K562 (cell line): ENCODE data around the gene PEX10. TPM values are rescaled to one million over a fixed set of nuclear protein-coding genes. Genes with fewer than 3 reads are reported as not detected.
A peak's percentile ranks its signal among the peaks of the same experiment; 100 is the strongest.

Experiments used
- EP400 ChIP-seq: fragments of 450-650 bp; IDR thresholded peaks from 2 replicates; pipeline ENCODE4 v1.6.1; 2017; ENCODE audit warnings: antibody characterized with exemption, mild to moderate bottlenecking, moderate library complexity
- ETV5 ChIP-seq: sonication (generic); formaldehyde crosslinking; IDR thresholded peaks from 2 replicates; pipeline ENCODE4 v1.4.0; 2020; ENCODE audit warnings: low read depth, mild to moderate bottlenecking, missing genetic modification reagents
- GATAD2A ChIP-seq: fragments of 450-650 bp; IDR thresholded peaks from 2 replicates; pipeline ENCODE4 v1.6.1; 2017
- HCFC1 ChIP-seq: IDR thresholded peaks from 2 replicates; pipeline ENCODE4 v1.6.1; 2012; ENCODE audit warnings: low read depth, low read length, improper control_type of control experiment
- MBD2 ChIP-seq: sonication (generic); IDR thresholded peaks from 2 replicates; pipeline ENCODE4 v1.6.1; 2016; ENCODE audit warnings: low read depth, borderline replicate concordance
- NFATC3 ChIP-seq: fragments of 450-650 bp; IDR thresholded peaks from 2 replicates; pipeline ENCODE4 v1.6.1; 2017; ENCODE audit warnings: mild to moderate bottlenecking
- NR1H2 ChIP-seq: sonication (generic); formaldehyde crosslinking; IDR thresholded peaks from 2 replicates; pipeline ENCODE4 v1.4.0; 2020; ENCODE audit warnings: mild to moderate bottlenecking, missing genetic modification reagents
- PCBP2 ChIP-seq: fragments of 200-400 bp; formaldehyde crosslinking; IDR thresholded peaks from 2 replicates; pipeline ENCODE4 v1.6.1; 2018; ENCODE audit warnings: low read length, low read depth, mild to moderate bottlenecking, moderate library complexity; ENCODE audit not compliant: poor library complexity, severe bottlenecking
- SRSF9 ChIP-seq: fragments of 200-400 bp; formaldehyde crosslinking; IDR thresholded peaks from 2 replicates; pipeline ENCODE4 v1.6.1; 2017; ENCODE audit warnings: low read depth, low read length, borderline replicate concordance
- STAG1 ChIP-seq: sonication (generic); formaldehyde crosslinking; IDR thresholded peaks from 2 replicates; pipeline ENCODE4 v1.5.0; 2020; ENCODE audit warnings: missing genetic modification reagents, borderline replicate concordance
- YBX1 ChIP-seq: fragments of 450-650 bp; IDR thresholded peaks from 2 replicates; pipeline ENCODE4 v1.7.1; 2016; ENCODE audit warnings: mild to moderate bottlenecking
- ZNF24 ChIP-seq: fragments of 450-650 bp; IDR thresholded peaks from 2 replicates; pipeline ENCODE4 v1.6.1; 2016
- ZNF780A ChIP-seq: fragments of 250-450 bp; sonication (Bioruptor Pico); IDR thresholded peaks from 2 replicates; pipeline ENCODE4 v1.5.0; 2021; ENCODE audit warnings: mild to moderate bottlenecking
- polyA plus RNA-seq, 8 experiments: library from polyadenylated mRNA; depleted of rRNA in 4 of 8; stranded (reverse) in 5 of 8; unstranded in 3 of 8; fragments of >200 nt; fragmentation: Nextera tagmentation in 2 of 8; fragmentation: Illumina TruSeq in 1 of 8; extraction: Ambion mirVana in 2 of 8; extraction: Trizol in 1 of 8; gene quantifications; 2 replicates each; pipeline versions ENCODE4 v1.2.1 to v1.2.3, GENCODE V29; 2011 to 2014; ENCODE audit warnings: inconsistent platforms in 1 of 8, missing spikeins in 1 of 8
- total RNA-seq, 7 experiments: library from RNA; depleted of rRNA in 6 of 7; stranded (reverse); fragments of >200 nt in 6 of 7; fragmentation: Illumina TruSeq in 2 of 7; extraction: Trizol in 2 of 7; gene quantifications; 2 replicates each; pipeline versions ENCODE4 v1.2.1 to v1.2.3, GENCODE V29; 2011 to 2021; ENCODE audit warnings: low replicate concordance in 1 of 7
- TF ChIP-seq, protein P1 (sequence below), 2 experiments: fragments of 450-650 bp; conservative IDR thresholded peaks; 2 replicates each; pipeline ENCODE4 v1.6.1; 2017; ENCODE audit warnings: mild to moderate bottlenecking in 2 of 2, moderate library complexity in 2 of 2
- TF ChIP-seq, protein P2 (sequence below): fragments of 250-450 bp; sonication (Bioruptor Pico); IDR thresholded peaks from 2 replicates; pipeline ENCODE4 v1.4.0; 2020; ENCODE audit warnings: mild to moderate bottlenecking, moderate library complexity
- TF ChIP-seq, protein P3 (sequence below), 2 experiments: fragments of 200-800 bp in 1 of 2; sonication (Bioruptor generic) in 1 of 2; sonication (generic) in 1 of 2; formaldehyde crosslinking in 1 of 2; IDR thresholded peaks in 1 of 2; conservative IDR thresholded peaks in 1 of 2; 2 replicates each; pipeline versions ENCODE4 v1.5.0 to v1.6.1; 2016 to 2020; ENCODE audit warnings: missing compliant biosample characterization in 1 of 2, missing genetic modification characterization in 1 of 2, missing genetic modification reagents in 1 of 2
- TF ChIP-seq, protein P4 (sequence below): fragments of 450-650 bp; IDR thresholded peaks from one replicate; pipeline ENCODE4 v1.6.1; 2018; ENCODE audit warnings: mild to moderate bottlenecking, moderate library complexity; ENCODE audit not compliant: partially characterized antibody
- TF ChIP-seq, protein P5 (sequence below): fragments of 250-450 bp; sonication (Bioruptor Pico); IDR thresholded peaks from 2 replicates; pipeline ENCODE4 v1.5.0; 2021
- TF ChIP-seq, protein P6 (sequence below): sonication (generic); formaldehyde crosslinking; IDR thresholded peaks from 2 replicates; pipeline ENCODE4 v1.8.0; 2022; ENCODE audit warnings: mild to moderate bottlenecking, missing genetic modification reagents

PEX10 gene
- total and polyA plus RNA-seq, 9 of the 15 experiments (the other 6 are each of a cell fraction or from before 2014, with no cell fraction given) = 0.03 to 26.2 (median 8.7) TPM

DNA sequence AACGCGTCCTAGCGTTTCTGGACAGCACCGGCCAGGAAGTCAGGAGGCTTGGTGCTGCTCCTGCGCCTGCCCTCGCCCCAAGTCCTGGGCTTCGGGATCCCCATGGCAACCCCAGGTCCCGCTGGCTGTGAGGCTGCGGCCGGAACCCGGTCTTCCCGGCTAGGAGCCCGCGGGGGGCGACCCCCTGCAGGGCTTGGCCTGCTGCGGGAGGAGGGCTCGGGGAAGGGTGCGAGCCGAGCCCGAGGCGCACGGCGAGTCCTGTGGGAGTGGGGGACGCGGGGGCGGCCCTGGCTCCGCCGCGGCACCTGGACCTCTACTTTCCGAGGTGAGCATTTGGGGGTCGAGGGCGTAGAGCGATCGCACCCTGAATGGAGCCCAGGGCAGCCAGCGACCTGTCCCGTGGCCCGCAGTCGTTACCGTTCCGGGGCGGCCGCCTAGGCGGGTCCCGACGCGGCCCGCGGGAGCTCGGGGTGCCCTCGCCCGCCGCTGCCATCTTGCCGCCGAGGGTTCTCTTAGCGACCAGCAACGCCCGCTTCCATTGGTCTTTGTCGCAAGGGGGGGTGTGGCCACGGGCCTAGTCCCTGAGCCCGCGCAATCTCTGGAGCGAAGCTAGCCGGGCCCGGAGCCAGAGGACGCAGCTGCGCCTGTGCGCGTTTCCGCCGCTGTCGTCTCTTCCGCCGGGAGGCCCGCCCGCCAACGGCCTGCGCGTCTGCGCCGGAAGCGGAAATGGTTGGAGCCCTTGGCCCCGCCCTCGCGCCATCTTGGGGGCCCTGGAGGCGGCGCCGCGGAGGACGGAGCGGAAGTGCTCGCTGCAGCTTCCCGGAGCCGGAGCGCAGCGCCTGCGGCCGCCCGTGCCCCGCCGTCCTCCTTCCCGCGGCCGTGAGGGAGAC is 21.1 kb downstream of the PEX10 start, which contains the start of the genes MORN1 and RER1 (continued):
- TF ChIP-seq, protein P1, sequence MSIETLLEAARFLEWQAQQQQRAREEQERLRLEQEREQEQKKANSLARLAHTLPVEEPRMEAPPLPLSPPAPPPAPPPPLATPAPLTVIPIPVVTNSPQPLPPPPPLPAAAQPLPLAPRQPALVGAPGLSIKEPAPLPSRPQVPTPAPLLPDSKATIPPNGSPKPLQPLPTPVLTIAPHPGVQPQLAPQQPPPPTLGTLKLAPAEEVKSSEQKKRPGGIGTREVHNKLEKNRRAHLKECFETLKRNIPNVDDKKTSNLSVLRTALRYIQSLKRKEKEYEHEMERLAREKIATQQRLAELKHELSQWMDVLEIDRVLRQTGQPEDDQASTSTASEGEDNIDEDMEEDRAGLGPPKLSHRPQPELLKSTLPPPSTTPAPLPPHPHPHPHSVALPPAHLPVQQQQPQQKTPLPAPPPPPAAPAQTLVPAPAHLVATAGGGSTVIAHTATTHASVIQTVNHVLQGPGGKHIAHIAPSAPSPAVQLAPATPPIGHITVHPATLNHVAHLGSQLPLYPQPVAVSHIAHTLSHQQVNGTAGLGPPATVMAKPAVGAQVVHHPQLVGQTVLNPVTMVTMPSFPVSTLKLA (conservative IDR thresholded peaks at IDR 0.05) = peak; percentile 83 to 95
- no peak for TF ChIP-seq SRSF9
- TF ChIP-seq YBX1 = no peak
- TF ChIP-seq, protein P2, sequence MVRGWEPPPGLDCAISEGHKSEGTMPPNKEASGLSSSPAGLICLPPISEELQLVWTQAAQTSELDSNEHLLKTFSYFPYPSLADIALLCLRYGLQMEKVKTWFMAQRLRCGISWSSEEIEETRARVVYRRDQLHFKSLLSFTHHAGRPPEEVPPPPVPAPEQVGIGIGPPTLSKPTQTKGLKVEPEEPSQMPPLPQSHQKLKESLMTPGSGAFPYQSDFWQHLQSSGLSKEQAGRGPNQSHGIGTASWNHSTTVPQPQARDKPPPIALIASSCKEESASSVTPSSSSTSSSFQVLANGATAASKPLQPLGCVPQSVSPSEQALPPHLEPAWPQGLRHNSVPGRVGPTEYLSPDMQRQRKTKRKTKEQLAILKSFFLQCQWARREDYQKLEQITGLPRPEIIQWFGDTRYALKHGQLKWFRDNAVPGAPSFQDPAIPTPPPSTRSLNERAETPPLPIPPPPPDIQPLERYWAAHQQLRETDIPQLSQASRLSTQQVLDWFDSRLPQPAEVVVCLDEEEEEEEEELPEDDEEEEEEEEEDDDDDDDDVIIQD (CRISPR knock-in tag) = no peak
- TF ChIP-seq NR1H2 (CRISPR knock-in tag) = no peak
- 0 out of 2 replicates have a peak, but pooled peaks have one; percentile 28 for TF ChIP-seq ZNF24
- TF ChIP-seq, protein P3, sequence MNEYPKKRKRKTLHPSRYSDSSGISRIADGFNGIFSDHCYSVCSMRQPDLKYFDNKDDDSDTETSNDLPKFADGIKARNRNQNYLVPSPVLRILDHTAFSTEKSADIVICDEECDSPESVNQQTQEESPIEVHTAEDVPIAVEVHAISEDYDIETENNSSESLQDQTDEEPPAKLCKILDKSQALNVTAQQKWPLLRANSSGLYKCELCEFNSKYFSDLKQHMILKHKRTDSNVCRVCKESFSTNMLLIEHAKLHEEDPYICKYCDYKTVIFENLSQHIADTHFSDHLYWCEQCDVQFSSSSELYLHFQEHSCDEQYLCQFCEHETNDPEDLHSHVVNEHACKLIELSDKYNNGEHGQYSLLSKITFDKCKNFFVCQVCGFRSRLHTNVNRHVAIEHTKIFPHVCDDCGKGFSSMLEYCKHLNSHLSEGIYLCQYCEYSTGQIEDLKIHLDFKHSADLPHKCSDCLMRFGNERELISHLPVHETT (CRISPR knock-in tag; conservative IDR thresholded peaks at IDR 0.05 in 1 of 2, IDR thresholded peaks at IDR 0.05 in 1 of 2) = peak in 1 of 2 experiments; percentile 96; a peak in 2 of 4 replicates
- peak; percentile 90; the same call in 1 of the 2 replicates for TF ChIP-seq MBD2
- no peak for TF ChIP-seq GATAD2A
- TF ChIP-seq, protein P4, sequence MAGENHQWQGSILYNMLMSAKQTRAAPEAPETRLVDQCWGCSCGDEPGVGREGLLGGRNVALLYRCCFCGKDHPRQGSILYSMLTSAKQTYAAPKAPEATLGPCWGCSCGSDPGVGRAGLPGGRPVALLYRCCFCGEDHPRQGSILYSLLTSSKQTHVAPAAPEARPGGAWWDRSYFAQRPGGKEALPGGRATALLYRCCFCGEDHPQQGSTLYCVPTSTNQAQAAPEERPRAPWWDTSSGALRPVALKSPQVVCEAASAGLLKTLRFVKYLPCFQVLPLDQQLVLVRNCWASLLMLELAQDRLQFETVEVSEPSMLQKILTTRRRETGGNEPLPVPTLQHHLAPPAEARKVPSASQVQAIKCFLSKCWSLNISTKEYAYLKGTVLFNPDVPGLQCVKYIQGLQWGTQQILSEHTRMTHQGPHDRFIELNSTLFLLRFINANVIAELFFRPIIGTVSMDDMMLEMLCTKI = no peak
- TF ChIP-seq NFATC3 = no peak
- peak; percentile 85 for TF ChIP-seq HCFC1
- no peak for TF ChIP-seq PCBP2
- TF ChIP-seq ETV5 (CRISPR knock-in tag) = peak; percentile 86
- no peak for TF ChIP-seq STAG1 (CRISPR knock-in tag)
- no peak for TF ChIP-seq ZNF780A (CRISPR knock-in tag)
- TF ChIP-seq, protein P5, sequence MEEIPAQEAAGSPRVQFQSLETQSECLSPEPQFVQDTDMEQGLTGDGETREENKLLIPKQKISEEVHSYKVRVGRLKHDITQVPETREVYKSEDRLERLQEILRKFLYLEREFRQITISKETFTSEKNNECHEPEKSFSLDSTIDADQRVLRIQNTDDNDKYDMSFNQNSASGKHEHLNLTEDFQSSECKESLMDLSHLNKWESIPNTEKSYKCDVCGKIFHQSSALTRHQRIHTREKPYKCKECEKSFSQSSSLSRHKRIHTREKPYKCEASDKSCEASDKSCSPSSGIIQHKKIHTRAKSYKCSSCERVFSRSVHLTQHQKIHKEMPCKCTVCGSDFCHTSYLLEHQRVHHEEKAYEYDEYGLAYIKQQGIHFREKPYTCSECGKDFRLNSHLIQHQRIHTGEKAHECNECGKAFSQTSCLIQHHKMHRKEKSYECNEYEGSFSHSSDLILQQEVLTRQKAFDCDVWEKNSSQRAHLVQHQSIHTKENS (CRISPR knock-in tag) = no peak
- TF ChIP-seq, protein P6, sequence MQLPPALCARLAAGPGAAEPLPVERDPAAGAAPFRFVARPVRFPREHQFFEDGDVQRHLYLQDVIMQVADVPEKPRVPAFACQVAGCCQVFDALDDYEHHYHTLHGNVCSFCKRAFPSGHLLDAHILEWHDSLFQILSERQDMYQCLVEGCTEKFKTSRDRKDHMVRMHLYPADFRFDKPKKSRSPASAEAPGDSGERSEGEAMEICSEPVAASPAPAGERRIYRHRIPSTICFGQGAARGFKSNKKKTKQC (CRISPR knock-in tag) = peak; percentile 8
- TF ChIP-seq EP400 = peak; percentile 80; the same call in 1 of the 2 replicates
